ENCODE results near the gene ACTRT3. TPM values are rescaled to one million over a fixed set of nuclear protein-coding genes. Genes with fewer than 3 reads are reported as not detected.

Gene ACTRT3
- polyA plus RNA-seq, 2 of the 4 experiments (the other 2 are of a cell fraction), result 1.8 to 3.3 TPM

GRCh38 chr3:169746924-169747323 lies 22.4 kb downstream of the ACTRT3 start:
- no peak for ATAC-seq
- Histone ChIP-seq H3K4me1 (no peaks in the 10 kb centered on the region), H3K9me3 (no peaks in the 10 kb centered on the region), H3K4me2 (no peak overlapping the region), H3K4me3 (no peak overlapping the region), H3K27ac (no peak overlapping the region)
- FAIRE-seq, result no peak
- no peak for TF ChIP-seq RAD21 (conservative IDR thresholded peaks at IDR 0.05 in 1 of 2, IDR thresholded peaks at IDR 0.05 in 1 of 2)
- no peak for TF ChIP-seq NR3C1 (IDR thresholded peaks at IDR 0.05)
- no peak for TF ChIP-seq POLR2AphosphoS2 (conservative IDR thresholded peaks at IDR 0.05; ENCODE audit: low read length)
- no peak for TF ChIP-seq HMGXB4 (CRISPR knock-in tag; IDR thresholded peaks at IDR 0.05; ENCODE audit: borderline replicate concordance)
- TF ChIP-seq HOXB5 (CRISPR knock-in tag; IDR thresholded peaks at IDR 0.05), result no peak
- TF ChIP-seq EHMT2 (IDR thresholded peaks at IDR 0.05; ENCODE audit: low read depth), result no peak
- no peak for TF ChIP-seq ESRRA (IDR thresholded peaks at IDR 0.05; ENCODE audit: borderline replicate concordance, low read length)
- TF ChIP-seq FOXS1 (CRISPR knock-in tag; IDR thresholded peaks at IDR 0.05), result no peak
- no peak for DNase-seq (ENCODE audit: low read depth in 1 of 2, low spot score in 1 of 2)
- CTCF ChIA-PET, result interaction anchor here (0.6 to 3.0 kb wide), 2 partner anchors 598 to 705 kb away, joined by 3 to 10 read pairs; no protein-coding TSS in a partner anchor
- WGBS (ENCODE audit: missing lambda C conversion rate), result 29% methylated on average over 6 of the region's 6 CpGs
- POLR2A ChIA-PET, result interaction anchor here (2.0 kb wide), 1 partner anchor 18 kb away, joined by 5 read pairs; the partner anchor contains the start of gene TERC

GRCh38 chr3:169744366-169745054 lies 24.9 kb downstream of the ACTRT3 start:
- ChIA-PET CTCF (interaction anchor here (1.3 to 3.2 kb wide), 5 partner anchors 13 to 879 kb away, joined by 4 to 13 read pairs (median 6); no protein-coding TSS in a partner anchor), POLR2A (interaction anchor here (0.6 kb wide), 1 partner anchor 21 kb away, joined by 3 read pairs; the partner anchor contains the start of gene TERC)
- TF ChIP-seq CTCF (IDR thresholded peaks at IDR 0.05) (peak; percentile 48), RAD21 (conservative IDR thresholded peaks at IDR 0.05 in 1 of 2, IDR thresholded peaks at IDR 0.05 in 1 of 2) (peak; percentile 68 to 71), FOXS1 (CRISPR knock-in tag; IDR thresholded peaks at IDR 0.05) (no peak), HOXB5 (CRISPR knock-in tag; IDR thresholded peaks at IDR 0.05) (no peak), SMC3 (IDR thresholded peaks at IDR 0.05) (peak; percentile 39; the same call in 2 of the 3 replicates), CBX2 (IDR thresholded peaks at IDR 0.05; ENCODE audit: borderline replicate concordance, low read depth) (no peak)
- 23% methylated on average over 1 of the region's 1 CpG for WGBS (ENCODE audit: missing lambda C conversion rate)
- DNase-seq (ENCODE audit: low read depth in 1 of 2, low spot score in 1 of 2), result no peak
- Histone ChIP-seq H3K4me3 (no peak overlapping the region), H3K4me1 (no peaks in the 10 kb centered on the region), H3K9me3 (no peaks in the 10 kb centered on the region), H3K27ac (no peak overlapping the region), H3K4me2 (no peak overlapping the region)
- peak in 1 of 2 experiments; percentile 62; a peak in 2 of 6 replicates for ATAC-seq
- no peak for FAIRE-seq

GRCh38 chr3:169739067-169739466 lies 30.3 kb downstream of the ACTRT3 start:
- Histone ChIP-seq H3K27ac (no peak overlapping the region), H3K4me3 (no peak overlapping the region), H3K9me3 (peaks cover 7% of the 10 kb centered on the region; the same call in 2 of the 3 replicates), H3K4me1 (no peaks in the 10 kb centered on the region), H3K4me2 (no peak overlapping the region)
- ChIA-PET POLR2A (no interaction called here), CTCF (interaction anchor here (1.0 kb wide), 1 partner anchor 590 kb away, joined by 3 read pairs; no protein-coding TSS in a partner anchor)
- WGBS (ENCODE audit: missing lambda C conversion rate), result 39% methylated on average over 2 of the region's 2 CpGs
- ATAC-seq (no peak), FAIRE-seq (no peak), DNase-seq (ENCODE audit: low read depth in 1 of 2, low spot score in 1 of 2) (no peak)
- no peak for TF ChIP-seq KDM1A (IDR thresholded peaks at IDR 0.05; ENCODE audit: low read depth)
- no peak for TF ChIP-seq JUNB (IDR thresholded peaks at IDR 0.05)
- TF ChIP-seq REST (IDR thresholded peaks at IDR 0.05), result no peak
- TF ChIP-seq EHF (CRISPR knock-in tag; IDR thresholded peaks at IDR 0.05), result no peak
- TF ChIP-seq FOXS1 (CRISPR knock-in tag; IDR thresholded peaks at IDR 0.05), result no peak
- TF ChIP-seq SREBF2 (IDR thresholded peaks at IDR 0.05), result no peak
- no peak for TF ChIP-seq MAFK (IDR thresholded peaks at IDR 0.05; ENCODE audit: partially characterized antibody)
- TF ChIP-seq NR3C1 (IDR thresholded peaks at IDR 0.05), result no peak
- TF ChIP-seq ZNF302 (CRISPR knock-in tag; IDR thresholded peaks at IDR 0.05), result no peak
- TF ChIP-seq HEYL (CRISPR knock-in tag; IDR thresholded peaks at IDR 0.05), result no peak
- TF ChIP-seq RARB (CRISPR knock-in tag; IDR thresholded peaks at IDR 0.05), result no peak
- no peak for TF ChIP-seq BCL3 (IDR thresholded peaks at IDR 0.05)
- no peak for TF ChIP-seq E2F6 (IDR thresholded peaks at IDR 0.05; ENCODE audit: borderline replicate concordance, low read depth)

All from A549 (cell line).